Measurements from ENCODE around the gene POU6F2. TPM values are rescaled to one million over a fixed set of nuclear protein-coding genes. Genes with fewer than 3 reads are reported as not detected.
"Not testable (repeated sequence)": the region's sequence is repeated elsewhere in the genome, so short reads cannot be mapped to it uniquely, and the experiment has no call there.

POU6F2 gene
- total RNA-seq, 1 experiment from 2014 or later, result 0.19 TPM

DNA sequence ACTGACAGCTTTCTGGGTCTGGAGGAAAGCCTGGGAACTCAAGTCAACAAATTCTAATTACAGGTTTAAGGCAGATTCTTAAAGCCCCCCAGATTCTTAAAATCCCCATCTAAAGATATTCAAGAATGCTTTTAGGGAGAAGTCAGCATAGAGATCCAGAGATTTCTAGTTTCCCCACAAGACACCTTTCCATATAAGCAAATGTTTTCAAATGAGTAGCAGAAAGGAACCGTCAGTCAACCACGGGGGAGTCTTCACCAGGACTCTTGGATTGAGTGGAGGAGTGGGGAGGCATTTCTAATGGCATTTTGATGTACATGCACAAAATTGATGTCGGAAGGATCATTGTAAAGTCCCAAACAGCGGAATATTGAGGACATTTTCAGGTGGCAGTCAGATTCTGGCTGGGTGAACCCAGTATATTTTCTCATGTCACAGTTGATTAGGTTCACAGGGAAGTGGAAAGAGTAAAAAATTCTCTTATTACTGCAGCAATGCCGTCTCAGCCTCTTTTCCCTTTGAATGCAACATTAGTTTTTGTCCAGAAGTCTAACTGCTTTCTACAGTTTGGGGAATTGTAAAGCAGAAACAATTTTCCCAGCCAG is 396.8 kb downstream of the POU6F2 start:
- Mint-ChIP-seq H3K4me1 (ENCODE audit: insufficient read depth, unreplicated experiment) (no peaks in the 10 kb centered on the region), H3K36me3 (ENCODE audit: insufficient read depth, unreplicated experiment) (no peaks in the 10 kb centered on the region), H3K4me3 (ENCODE audit: unreplicated experiment) (no peak overlapping the region), H3K9me3 (ENCODE audit: unreplicated experiment) (no peaks in the 10 kb centered on the region), H3K27ac (ENCODE audit: low read depth, unreplicated experiment) (no peak overlapping the region), H3K27me3 (ENCODE audit: insufficient read depth, unreplicated experiment) (peaks cover 64% of the 10 kb centered on the region)
- TF ChIP-seq, protein P1, sequence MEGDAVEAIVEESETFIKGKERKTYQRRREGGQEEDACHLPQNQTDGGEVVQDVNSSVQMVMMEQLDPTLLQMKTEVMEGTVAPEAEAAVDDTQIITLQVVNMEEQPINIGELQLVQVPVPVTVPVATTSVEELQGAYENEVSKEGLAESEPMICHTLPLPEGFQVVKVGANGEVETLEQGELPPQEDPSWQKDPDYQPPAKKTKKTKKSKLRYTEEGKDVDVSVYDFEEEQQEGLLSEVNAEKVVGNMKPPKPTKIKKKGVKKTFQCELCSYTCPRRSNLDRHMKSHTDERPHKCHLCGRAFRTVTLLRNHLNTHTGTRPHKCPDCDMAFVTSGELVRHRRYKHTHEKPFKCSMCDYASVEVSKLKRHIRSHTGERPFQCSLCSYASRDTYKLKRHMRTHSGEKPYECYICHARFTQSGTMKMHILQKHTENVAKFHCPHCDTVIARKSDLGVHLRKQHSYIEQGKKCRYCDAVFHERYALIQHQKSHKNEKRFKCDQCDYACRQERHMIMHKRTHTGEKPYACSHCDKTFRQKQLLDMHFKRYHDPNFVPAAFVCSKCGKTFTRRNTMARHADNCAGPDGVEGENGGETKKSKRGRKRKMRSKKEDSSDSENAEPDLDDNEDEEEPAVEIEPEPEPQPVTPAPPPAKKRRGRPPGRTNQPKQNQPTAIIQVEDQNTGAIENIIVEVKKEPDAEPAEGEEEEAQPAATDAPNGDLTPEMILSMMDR (IDR thresholded peaks at IDR 0.05; ENCODE audit: unreplicated experiment), result no peak
- intact Hi-C loops (cut with micrococcal nuclease), result no loop called here
- no peak for DNase-seq (ENCODE audit: unreplicated experiment)
- BruUV-seq (replicated peaks), result no TSS peak
- ChIA-PET CTCF (no interaction called here), POLR2A (interaction anchor here (0.7 kb wide), 1 partner anchor 12 kb away, joined by 3 read pairs; no protein-coding TSS in a partner anchor)

DNA sequence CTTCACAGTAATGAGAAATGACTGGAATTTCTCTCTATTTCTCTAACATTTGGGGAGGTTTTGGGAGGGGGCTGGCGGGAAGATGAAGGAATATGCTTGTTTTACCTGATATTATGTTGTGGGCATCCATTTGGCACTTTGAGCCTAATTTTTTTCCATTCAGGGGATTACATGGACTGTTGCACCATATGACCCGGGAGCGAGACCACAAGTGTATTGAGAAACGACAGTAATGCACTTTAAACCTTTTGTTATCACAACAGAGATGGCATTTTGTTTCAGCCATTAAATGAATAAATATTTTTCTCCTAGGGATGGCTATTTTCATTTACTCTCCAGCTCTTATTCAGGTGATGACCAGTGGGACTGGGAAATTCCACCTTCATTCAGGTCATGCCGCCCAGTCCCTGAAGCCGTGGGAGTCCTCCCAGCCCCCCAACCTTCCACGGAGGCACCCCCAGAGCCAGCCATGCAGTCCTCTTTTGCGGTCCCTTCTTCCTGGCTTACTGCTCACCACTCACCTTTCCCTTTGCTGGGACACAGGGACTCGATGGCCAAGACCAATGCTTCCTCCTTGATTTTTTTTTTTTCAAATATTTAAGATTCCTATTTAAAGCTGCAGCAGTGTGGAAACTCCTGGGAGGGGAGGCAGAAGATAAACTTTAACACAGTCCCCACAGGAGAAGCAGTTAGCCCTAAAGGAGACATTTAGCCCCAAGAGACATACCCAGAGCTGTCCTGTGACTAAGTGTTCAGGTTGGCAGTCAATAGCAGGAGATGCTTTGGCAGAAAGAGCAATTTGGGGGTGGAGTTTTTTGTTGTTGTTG is 397.6 kb downstream of the POU6F2 start:
- DNase-seq (ENCODE audit: unreplicated experiment), result no peak
- no peaks in the 10 kb centered on the region for H3K36me3 Mint-ChIP-seq (ENCODE audit: insufficient read depth, unreplicated experiment)
- no peak overlapping the region for H3K4me3 Mint-ChIP-seq (ENCODE audit: unreplicated experiment)
- CTCF ChIA-PET, result no interaction called here
- H3K27ac Mint-ChIP-seq (ENCODE audit: low read depth, unreplicated experiment), result no peak overlapping the region
- H3K27me3 Mint-ChIP-seq (ENCODE audit: insufficient read depth, unreplicated experiment), result peaks cover 57% of the 10 kb centered on the region
- H3K9me3 Mint-ChIP-seq (ENCODE audit: unreplicated experiment), result no peaks in the 10 kb centered on the region
- TF ChIP-seq, protein P1 (IDR thresholded peaks at IDR 0.05; ENCODE audit: unreplicated experiment), result no peak
- POLR2A ChIA-PET, result interaction anchor here (0.7 kb wide), 1 partner anchor 13 kb away, joined by 3 read pairs; no protein-coding TSS in a partner anchor
- intact Hi-C loops (cut with micrococcal nuclease), result no loop called here
- no peaks in the 10 kb centered on the region for H3K4me1 Mint-ChIP-seq (ENCODE audit: insufficient read depth, unreplicated experiment)
- no TSS peak for BruUV-seq (replicated peaks)

DNA sequence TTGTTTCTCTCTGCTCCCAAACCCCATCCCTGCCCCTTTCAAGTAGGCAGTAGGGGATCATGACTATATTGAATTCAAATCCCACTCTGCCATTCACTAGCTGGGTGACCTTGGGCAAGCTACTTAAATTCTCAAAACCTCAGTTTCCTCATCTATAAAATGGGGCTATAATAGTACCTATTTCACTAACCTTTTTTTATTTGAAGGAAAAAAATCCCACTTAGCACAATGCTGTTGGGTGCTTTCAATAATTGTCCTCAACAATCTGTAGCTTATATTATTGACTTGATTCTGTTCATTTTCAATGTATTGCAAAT is 398.1 kb downstream of the POU6F2 start:
- ChIA-PET POLR2A (no interaction called here), CTCF (no interaction called here)
- no TSS peak for BruUV-seq (replicated peaks)
- H3K4me3 Mint-ChIP-seq (ENCODE audit: unreplicated experiment), result no peak overlapping the region
- peaks cover 51% of the 10 kb centered on the region for H3K27me3 Mint-ChIP-seq (ENCODE audit: insufficient read depth, unreplicated experiment)
- no peak for DNase-seq (ENCODE audit: unreplicated experiment)
- H3K4me1 Mint-ChIP-seq (ENCODE audit: insufficient read depth, unreplicated experiment), result no peaks in the 10 kb centered on the region
- no peak overlapping the region for H3K27ac Mint-ChIP-seq (ENCODE audit: low read depth, unreplicated experiment)
- H3K9me3 Mint-ChIP-seq (ENCODE audit: unreplicated experiment), result no peaks in the 10 kb centered on the region
- TF ChIP-seq, protein P1 (IDR thresholded peaks at IDR 0.05; ENCODE audit: unreplicated experiment), result no peak
- intact Hi-C loops (cut with micrococcal nuclease), result no loop called here
- no peaks in the 10 kb centered on the region for H3K36me3 Mint-ChIP-seq (ENCODE audit: insufficient read depth, unreplicated experiment)

DNA sequence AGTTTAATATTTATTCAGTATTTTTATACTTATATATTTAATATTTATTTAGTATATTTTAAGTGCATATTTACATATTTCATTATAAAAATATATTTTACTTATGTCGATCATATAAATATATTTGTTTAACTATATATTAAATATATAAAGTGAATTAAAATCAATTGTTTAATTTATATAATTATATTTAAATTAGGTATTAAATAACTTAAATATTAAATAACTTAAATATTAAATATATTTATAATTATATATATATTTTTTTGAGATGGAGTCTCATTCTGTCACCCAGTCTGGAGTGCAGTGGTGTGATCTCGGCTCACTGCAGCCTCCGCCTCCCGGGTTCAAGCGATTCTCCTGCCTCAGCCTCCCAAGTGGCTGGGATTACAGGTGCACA is 399.2 kb downstream of the POU6F2 start:
- BruUV-seq (replicated peaks); H3K36me3 Mint-ChIP-seq (ENCODE audit: insufficient read depth, unreplicated experiment); CTCF ChIA-PET; H3K27ac Mint-ChIP-seq (ENCODE audit: low read depth, unreplicated experiment); H3K9me3 Mint-ChIP-seq (ENCODE audit: unreplicated experiment); POLR2A ChIA-PET; H3K4me1 Mint-ChIP-seq (ENCODE audit: insufficient read depth, unreplicated experiment); DNase-seq (ENCODE audit: unreplicated experiment); H3K4me3 Mint-ChIP-seq (ENCODE audit: unreplicated experiment); intact Hi-C loops (cut with micrococcal nuclease): not testable (repeated sequence)
- peaks cover 49% of the 10 kb centered on the region for H3K27me3 Mint-ChIP-seq (ENCODE audit: insufficient read depth, unreplicated experiment)

Data from MCF 10A (cell line).